ENCODE data around the gene CHD9. TPM values are rescaled to one million over a fixed set of nuclear protein-coding genes. Genes with fewer than 3 reads are reported as not detected.

Gene CHD9
- polyA plus RNA-seq, 3 donors: 15.8 to 26.1 (median 22.5) TPM

DNA sequence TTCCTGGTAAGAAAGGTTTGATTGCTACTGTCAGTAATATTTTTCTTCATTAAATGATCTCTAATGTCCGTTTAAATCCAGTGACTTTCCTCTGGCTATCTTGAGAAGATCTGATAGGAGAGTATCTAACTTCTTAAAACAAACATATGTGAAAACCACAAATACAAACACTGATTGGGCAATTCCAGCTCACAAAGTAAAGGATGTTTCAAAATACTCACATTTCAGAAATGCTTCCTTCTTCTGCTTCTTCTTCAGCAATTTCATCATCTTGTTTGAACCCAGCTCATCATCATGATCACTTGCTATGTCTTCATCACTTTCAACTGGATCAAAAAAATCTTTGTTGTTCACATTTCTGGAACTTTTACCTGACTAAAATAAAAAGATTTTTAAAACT is 315.1 kb downstream of the CHD9 start:
- H3K4me3 ChIP-seq (replicated peaks in 1 of 3; ENCODE audit: low read depth in 2 of 3, low read length in 3 of 3): peak overlapping the region; percentile 40 to 68 (median 55)
- peaks cover 0 to 7% (median 0%) of the 10 kb centered on the region in 7 donors for H3K9me3 Mint-ChIP-seq

DNA sequence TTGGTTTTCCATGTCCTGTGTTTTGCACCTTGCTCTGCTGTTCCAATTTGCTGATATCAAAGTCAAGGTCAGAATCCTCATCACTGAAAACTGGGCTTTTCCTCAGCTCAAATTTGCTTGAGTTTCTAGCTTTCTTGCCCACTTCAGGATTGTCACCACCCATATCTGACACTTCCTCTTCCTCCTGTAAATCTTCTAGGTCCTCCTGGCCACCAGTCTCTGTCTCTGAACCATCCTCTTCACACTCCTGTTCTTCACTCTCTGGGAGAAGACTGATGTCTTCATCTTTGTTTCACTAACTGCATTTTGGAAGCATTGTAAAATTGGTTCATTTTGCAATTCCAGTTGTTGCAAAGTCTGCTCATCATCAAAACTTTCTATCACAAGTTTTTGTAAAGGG is 316.0 kb downstream of the CHD9 start:
- Histone ChIP-seq H4K20me1 (ENCODE audit: insufficient read depth, low read length) (no peaks in the 10 kb centered on the region), H3K9ac (ENCODE audit: insufficient read depth, low read length, poor library complexity, severe bottlenecking) (peak overlapping the region; percentile 30), H3K27me3 (ENCODE audit: control insufficient read depth in 2 of 2, insufficient read depth in 2 of 2, low read length in 2 of 2) (peaks cover 0 to 14% of the 10 kb centered on the region in 2 donors), H3K4me2 (replicated peaks; ENCODE audit: extremely low read depth, low read length, poor library complexity, severe bottlenecking) (peak overlapping the region; percentile 74), H2AFZ (ENCODE audit: insufficient read depth, low read depth, low read length, poor library complexity, severe bottlenecking) (peak overlapping the region; percentile 52), H3K4me3 (replicated peaks in 1 of 3; ENCODE audit: low read depth in 2 of 3, low read length in 3 of 3) (peak overlapping the region in 1 of 3 experiments; percentile 65), H3K36me3 (replicated peaks in 1 of 2; ENCODE audit: control insufficient read depth in 1 of 2, insufficient read depth in 2 of 2, low read length in 2 of 2) (peaks cover 0 to 5% of the 10 kb centered on the region in 2 donors), H3K9me3 (replicated peaks in 1 of 2; ENCODE audit: control insufficient read depth in 1 of 2, insufficient read depth in 1 of 2, low read length in 2 of 2) (no peaks in the 10 kb centered on the region), H3K27ac (ENCODE audit: low read depth in 1 of 2, low read length in 2 of 2) (peak overlapping the region in 1 of 2 donors; percentile 91), H3K4me1 (ENCODE audit: control insufficient read depth in 1 of 2, insufficient read depth in 2 of 2, low read length in 2 of 2) (peaks cover 51 to 65% of the 10 kb centered on the region in 2 donors), H3K79me2 (ENCODE audit: insufficient read depth, low read length) (peaks cover 5% of the 10 kb centered on the region)
- no peak overlapping the region for H3K27ac Mint-ChIP-seq
- DNase-seq: peak; percentile 12 to 47 (median 46)
- peaks cover 10 to 14% (median 11%) of the 10 kb centered on the region in 3 donors for H3K27me3 Mint-ChIP-seq (ENCODE audit: low read depth in 3 of 3)
- H3K4me3 Mint-ChIP-seq: no peak overlapping the region
- TF ChIP-seq, protein P1, sequence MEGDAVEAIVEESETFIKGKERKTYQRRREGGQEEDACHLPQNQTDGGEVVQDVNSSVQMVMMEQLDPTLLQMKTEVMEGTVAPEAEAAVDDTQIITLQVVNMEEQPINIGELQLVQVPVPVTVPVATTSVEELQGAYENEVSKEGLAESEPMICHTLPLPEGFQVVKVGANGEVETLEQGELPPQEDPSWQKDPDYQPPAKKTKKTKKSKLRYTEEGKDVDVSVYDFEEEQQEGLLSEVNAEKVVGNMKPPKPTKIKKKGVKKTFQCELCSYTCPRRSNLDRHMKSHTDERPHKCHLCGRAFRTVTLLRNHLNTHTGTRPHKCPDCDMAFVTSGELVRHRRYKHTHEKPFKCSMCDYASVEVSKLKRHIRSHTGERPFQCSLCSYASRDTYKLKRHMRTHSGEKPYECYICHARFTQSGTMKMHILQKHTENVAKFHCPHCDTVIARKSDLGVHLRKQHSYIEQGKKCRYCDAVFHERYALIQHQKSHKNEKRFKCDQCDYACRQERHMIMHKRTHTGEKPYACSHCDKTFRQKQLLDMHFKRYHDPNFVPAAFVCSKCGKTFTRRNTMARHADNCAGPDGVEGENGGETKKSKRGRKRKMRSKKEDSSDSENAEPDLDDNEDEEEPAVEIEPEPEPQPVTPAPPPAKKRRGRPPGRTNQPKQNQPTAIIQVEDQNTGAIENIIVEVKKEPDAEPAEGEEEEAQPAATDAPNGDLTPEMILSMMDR (IDR thresholded peaks at IDR 0.05): no peak
- peaks cover 40% of the 10 kb centered on the region for H3K4me1 Mint-ChIP-seq
- intact Hi-C loops (cut with micrococcal nuclease): loop anchor here in 1 of 2 donors (5.0 kb wide), 1 partner anchor 56 kb away; no protein-coding TSS in a partner anchor
- H3K36me3 Mint-ChIP-seq: peaks cover 6 to 13% of the 10 kb centered on the region in 2 donors
- peaks cover 0 to 7% (median 0%) of the 10 kb centered on the region in 7 donors for H3K9me3 Mint-ChIP-seq

More for the DNA sequence above, 315.1 kb downstream of the CHD9 start:
- peaks cover 14 to 19% of the 10 kb centered on the region in 2 donors for H3K36me3 Mint-ChIP-seq
- Histone ChIP-seq H3K27me3 (ENCODE audit: control insufficient read depth in 2 of 2, insufficient read depth in 2 of 2, low read length in 2 of 2) (peaks cover 0 to 11% of the 10 kb centered on the region in 2 donors), H3K79me2 (ENCODE audit: insufficient read depth, low read length) (peaks cover 5% of the 10 kb centered on the region), H3K27ac (ENCODE audit: low read depth in 1 of 2, low read length in 2 of 2) (peak overlapping the region in 1 of 2 donors; percentile 91), H3K4me1 (ENCODE audit: control insufficient read depth in 1 of 2, insufficient read depth in 2 of 2, low read length in 2 of 2) (peaks cover 51 to 63% of the 10 kb centered on the region in 2 donors), H4K20me1 (ENCODE audit: insufficient read depth, low read length) (no peaks in the 10 kb centered on the region), H3K36me3 (replicated peaks in 1 of 2; ENCODE audit: control insufficient read depth in 1 of 2, insufficient read depth in 2 of 2, low read length in 2 of 2) (peaks cover 7 to 14% of the 10 kb centered on the region in 2 donors), H3K4me2 (replicated peaks; ENCODE audit: extremely low read depth, low read length, poor library complexity, severe bottlenecking) (peak overlapping the region; percentile 74), H3K9me3 (replicated peaks in 1 of 2; ENCODE audit: control insufficient read depth in 1 of 2, insufficient read depth in 1 of 2, low read length in 2 of 2) (no peaks in the 10 kb centered on the region), H2AFZ (ENCODE audit: insufficient read depth, low read depth, low read length, poor library complexity, severe bottlenecking) (no peak overlapping the region), H3K9ac (ENCODE audit: insufficient read depth, low read length, poor library complexity, severe bottlenecking) (no peak overlapping the region)
- peak overlapping the region; percentile 14 to 78 for H3K4me3 Mint-ChIP-seq
- peaks cover 42% of the 10 kb centered on the region for H3K4me1 Mint-ChIP-seq
- TF ChIP-seq, protein P1 (IDR thresholded peaks at IDR 0.05): no peak
- peak overlapping the region in 1 of 7 donors; percentile 88 for H3K27ac Mint-ChIP-seq
- intact Hi-C loops (cut with micrococcal nuclease): loop anchor here in 1 of 2 donors (5.0 kb wide), 1 partner anchor 57 kb away; no protein-coding TSS in a partner anchor
- WGBS (ENCODE audit: insufficient coverage): no CpG with 5 or more reads among the region's 1 CpG
- peaks cover 10 to 15% (median 11%) of the 10 kb centered on the region in 3 donors for H3K27me3 Mint-ChIP-seq (ENCODE audit: low read depth in 3 of 3)
- peak; percentile 77 to 95 (median 88) for DNase-seq
